C4-2B (cell line): Measurements from ENCODE around the gene MAP7D1.

Experiments
- H3K27ac ChIP-seq: fragments of 450-650 bp; 2 replicates; pipeline ENCODE4 v1.5.1; 2017
- ZFX ChIP-seq: fragments of 450-650 bp; IDR thresholded peaks from 2 replicates; pipeline ENCODE4 v1.6.1; 2017
- TF ChIP-seq, protein P1 (sequence below): fragments of 450-650 bp; conservative IDR thresholded peaks from 2 replicates; pipeline ENCODE4 v1.5.1; 2017; ENCODE audit warnings: mild to moderate bottlenecking

MAP7D1 gene

DNA sequence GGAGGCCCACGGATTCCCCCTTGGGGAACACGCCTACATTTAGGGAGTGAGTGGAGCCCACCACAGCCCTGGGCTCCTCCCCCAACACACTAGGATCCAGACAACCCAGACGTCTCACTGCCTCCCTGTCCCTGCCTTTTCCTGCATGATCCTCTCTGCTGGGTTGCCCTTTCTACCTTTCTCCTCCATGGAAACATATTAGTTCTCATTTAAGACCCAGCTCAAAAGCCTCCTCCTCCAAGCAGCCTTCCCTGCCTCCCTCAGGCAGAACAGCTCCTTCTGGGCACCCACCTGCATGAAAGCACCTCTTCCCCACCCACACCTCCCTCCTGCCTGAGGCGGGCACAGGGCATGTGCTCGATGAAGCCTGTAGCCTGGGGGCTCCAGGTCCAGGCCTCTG is 41.6 kb upstream of the MAP7D1 start:
- no peak overlapping the region for H3K27ac ChIP-seq
- TF ChIP-seq ZFX, result no peak
- TF ChIP-seq, protein P1, sequence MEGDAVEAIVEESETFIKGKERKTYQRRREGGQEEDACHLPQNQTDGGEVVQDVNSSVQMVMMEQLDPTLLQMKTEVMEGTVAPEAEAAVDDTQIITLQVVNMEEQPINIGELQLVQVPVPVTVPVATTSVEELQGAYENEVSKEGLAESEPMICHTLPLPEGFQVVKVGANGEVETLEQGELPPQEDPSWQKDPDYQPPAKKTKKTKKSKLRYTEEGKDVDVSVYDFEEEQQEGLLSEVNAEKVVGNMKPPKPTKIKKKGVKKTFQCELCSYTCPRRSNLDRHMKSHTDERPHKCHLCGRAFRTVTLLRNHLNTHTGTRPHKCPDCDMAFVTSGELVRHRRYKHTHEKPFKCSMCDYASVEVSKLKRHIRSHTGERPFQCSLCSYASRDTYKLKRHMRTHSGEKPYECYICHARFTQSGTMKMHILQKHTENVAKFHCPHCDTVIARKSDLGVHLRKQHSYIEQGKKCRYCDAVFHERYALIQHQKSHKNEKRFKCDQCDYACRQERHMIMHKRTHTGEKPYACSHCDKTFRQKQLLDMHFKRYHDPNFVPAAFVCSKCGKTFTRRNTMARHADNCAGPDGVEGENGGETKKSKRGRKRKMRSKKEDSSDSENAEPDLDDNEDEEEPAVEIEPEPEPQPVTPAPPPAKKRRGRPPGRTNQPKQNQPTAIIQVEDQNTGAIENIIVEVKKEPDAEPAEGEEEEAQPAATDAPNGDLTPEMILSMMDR, result no peak

DNA sequence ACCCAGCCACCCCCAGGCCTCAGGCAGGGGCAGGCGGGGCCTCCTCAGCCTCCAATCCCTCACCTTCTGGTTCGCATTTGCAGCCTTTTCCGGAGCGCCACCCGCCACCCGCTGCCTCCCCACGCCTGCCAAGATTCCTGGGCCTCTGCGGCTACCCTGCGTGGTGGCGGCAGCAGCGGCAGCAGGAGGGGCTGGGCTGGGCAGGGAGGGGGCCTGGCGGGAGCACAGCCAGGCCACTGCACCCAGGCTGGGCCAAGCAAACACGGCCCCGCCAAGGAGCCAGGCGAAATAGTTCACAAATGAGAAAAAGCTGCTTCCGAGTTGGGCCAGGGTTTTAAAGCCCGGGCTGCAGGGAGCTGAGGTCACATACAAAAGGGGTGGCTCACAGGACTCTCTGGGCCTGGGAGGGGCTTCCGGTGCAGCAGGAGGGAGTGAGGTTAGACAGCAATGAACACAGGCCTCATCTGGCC is 40.7 kb upstream of the MAP7D1 start:
- H3K27ac ChIP-seq, result no peak overlapping the region
- TF ChIP-seq ZFX, result no peak
- TF ChIP-seq, protein P1, result no peak

DNA sequence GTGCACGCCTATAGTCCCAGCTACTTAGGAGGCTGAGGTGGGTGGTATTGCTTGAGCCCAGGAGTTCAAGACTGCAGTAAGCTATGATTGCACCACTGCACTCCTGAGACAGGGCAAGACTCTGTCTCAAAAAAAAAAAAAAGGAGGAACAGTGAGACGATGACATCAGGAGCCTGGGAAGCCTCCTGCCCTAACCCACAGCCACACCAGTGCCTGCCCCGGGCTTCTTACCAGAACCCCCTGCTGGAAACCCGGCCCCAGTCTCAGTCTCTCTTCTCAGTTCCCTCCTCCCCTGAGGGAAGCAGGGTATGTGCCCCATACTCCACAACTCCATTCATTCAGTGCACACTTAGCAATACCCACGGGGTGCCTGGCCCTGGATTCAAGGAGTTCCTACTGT is 40.0 kb upstream of the MAP7D1 start:
- no peak overlapping the region for H3K27ac ChIP-seq
- no peak for TF ChIP-seq ZFX
- TF ChIP-seq, protein P1, result no peak

DNA sequence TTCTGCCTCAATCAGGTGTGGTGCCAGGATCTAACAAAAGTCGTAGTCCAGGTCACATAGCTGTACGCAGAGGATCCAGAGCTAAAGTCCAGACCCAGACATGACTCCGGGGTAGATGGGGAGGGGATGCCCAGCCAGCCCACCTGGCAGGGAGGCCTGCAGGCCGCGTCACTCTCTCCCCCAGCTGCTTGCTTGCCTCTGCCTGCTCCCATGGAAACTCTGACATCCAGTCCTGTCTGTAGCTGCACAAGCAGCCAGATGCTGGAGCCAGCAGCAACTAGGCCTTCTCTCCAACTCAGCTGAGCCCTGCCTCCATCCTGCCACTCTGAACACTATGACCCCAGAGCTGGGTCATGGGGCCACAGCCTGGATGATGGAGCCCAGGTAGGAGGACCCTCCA is 39.1 kb upstream of the MAP7D1 start:
- TF ChIP-seq, protein P1, result no peak
- TF ChIP-seq ZFX, result no peak

DNA sequence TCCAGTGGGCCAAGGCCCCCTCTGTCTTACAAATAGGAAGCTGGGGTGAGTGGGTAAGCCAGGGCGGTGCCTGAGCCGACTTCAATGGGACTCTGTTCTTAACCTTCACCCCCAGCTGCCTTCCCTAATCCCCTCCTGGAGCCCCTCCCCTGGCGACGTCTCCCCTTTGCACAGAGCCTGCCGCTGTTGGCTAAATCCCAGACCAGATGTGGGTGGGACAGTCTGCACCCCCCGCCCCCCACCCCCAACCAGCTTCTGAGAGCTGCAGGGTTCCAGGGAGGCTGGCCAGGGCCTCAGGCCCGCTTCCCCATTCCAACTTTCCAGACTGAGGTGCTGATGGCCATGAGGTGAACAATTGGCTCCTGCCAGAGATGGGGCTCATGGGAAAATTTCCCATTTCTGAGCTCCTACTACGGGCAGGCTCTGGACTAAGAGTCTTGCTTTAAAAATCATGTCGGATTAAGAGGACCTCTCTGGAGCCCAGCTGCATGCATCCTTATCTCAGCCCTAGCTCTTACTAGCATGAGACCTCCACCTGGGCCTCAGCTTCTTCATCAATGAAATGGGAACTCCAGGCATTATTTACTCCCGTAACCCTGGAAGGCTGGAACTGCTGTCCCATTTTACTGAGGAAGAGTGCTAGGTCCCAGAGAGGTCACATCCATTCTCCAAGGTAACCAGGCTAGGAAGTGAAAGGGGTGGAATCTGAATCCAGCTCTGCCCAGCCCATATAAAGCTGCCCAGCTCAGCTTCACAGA is 37.3 kb upstream of the MAP7D1 start:
- no peak for TF ChIP-seq ZFX
- TF ChIP-seq, protein P1, result no peak
- no peak overlapping the region for H3K27ac ChIP-seq

More for the DNA sequence above, 39.1 kb upstream of the MAP7D1 start:
- no peak overlapping the region for H3K27ac ChIP-seq

DNA sequence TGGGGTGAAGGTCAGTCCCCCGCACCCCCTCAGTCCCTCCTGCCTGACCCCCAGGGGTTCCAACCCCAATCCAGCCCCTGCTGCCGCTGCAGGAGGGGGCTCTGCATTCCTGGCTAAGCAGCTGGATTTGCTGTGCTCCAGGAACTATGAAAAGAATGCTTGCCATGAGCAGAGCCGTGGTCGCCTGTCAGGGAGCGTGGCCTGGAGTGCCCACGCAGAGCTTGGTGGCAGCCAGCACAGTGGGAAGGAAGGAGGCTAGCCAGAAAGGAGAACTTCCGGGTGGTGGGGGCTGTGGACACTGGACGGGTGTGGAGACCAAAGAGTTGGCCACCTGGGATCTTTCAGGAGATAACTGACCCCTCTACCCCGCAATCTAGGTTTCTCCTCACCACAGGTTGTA is 36.5 kb upstream of the MAP7D1 start:
- H3K27ac ChIP-seq, result no peak overlapping the region
- no peak for TF ChIP-seq ZFX
- TF ChIP-seq, protein P1, result no peak

DNA sequence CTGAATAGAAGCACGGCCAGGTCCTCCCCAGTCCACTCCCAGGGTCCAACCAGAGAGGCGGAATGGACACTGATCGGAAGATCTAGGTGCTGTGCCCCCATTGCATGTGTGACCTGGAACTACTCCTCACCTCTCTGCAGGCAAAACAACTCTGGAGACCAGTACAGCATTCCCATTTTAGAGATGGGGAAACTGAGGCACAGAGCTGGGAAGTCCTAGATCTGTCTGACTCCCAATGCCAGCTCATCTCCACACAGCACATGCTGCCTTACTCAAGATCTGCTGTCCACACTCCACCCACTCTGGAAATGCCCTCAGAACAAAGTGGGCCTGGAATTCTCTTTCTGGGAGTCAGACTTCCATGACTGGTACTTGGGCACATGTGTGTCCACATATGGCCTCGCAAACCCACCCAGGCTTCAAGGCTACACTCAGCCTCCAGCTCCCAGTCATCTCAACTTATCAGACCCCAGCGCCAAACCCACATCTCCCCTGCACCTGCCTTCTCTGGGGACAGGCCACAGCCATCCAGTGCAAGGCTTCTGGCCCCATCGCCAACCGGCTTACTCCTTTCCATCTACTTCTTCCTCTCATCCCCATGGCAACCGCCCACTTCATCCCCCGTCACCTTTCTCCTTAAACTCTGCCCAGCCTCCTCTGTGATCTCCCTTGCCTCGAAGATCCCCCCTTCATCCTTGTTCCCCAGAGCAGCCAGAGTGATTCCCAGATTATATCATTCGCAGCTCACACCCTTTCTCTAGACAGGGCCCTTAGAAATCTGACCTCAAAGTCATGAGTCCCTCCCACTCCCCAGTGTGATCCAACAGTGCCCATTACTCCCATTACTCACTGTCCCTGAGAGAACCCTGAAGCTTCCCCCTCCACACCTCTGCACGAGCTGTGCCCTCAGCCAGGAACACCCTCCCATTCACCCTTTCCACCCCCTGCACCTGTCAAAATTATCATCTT is 33.6 kb upstream of the MAP7D1 start:
- no peak overlapping the region for H3K27ac ChIP-seq
- TF ChIP-seq, protein P1, result no peak
- TF ChIP-seq ZFX, result no peak
